ENCODE measurements around the gene RNF115. TPM values are rescaled to one million over a fixed set of nuclear protein-coding genes. Genes with fewer than 3 reads are reported as not detected.

Gene RNF115
- total RNA-seq, 1 experiment from 2014 or later = 11.0 TPM

DNA sequence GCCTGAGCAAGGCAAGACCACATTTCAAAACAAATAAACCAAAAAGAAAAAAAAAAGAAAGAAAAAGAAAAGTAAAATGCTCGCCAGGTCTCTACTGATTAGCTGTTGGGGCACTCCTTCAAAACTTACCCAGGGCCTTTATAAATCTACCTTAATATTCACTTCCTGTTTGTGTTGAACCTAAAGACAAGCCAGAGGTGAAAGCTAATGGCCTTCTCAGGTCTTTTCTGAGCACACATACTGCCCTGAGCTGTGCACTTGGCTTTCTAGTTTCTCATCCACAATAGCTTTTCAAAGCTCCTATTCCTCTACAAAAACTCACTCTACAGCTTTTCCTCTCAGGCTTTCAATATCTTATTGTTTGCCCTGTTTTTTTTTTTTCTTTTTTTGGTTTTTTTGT is 50.5 kb downstream of the RNF115 start:
- no peaks in the 10 kb centered on the region for H3K79me1 ChIP-seq (ENCODE audit: insufficient read depth, low read depth, low read length, poor library complexity, severe bottlenecking)
- H3K9me3 Mint-ChIP-seq = peaks cover 1 to 3% of the 10 kb centered on the region in 2 experiments; a peak in 3 of 5 replicates
- WGBS (ENCODE audit: extremely low coverage, insufficient read length, low lambda C conversion rate) = no CpG with 5 or more reads among the region's 1 CpG
- H3K27ac ChIP-seq (ENCODE audit: insufficient read length, low read depth, low read length) = no peak overlapping the region
- H3K27me3 ChIP-seq (ENCODE audit: insufficient read depth, low read length) = no peaks in the 10 kb centered on the region
- H3K79me2 ChIP-seq (ENCODE audit: insufficient read depth, low read length) = no peaks in the 10 kb centered on the region
- H4K5ac ChIP-seq (ENCODE audit: insufficient read length, low read depth, low read length) = no peak overlapping the region
- no peak overlapping the region for H3T11ph ChIP-seq (ENCODE audit: low read length)
- no peak overlapping the region for H4K91ac ChIP-seq (ENCODE audit: insufficient read length, low read depth, low read length)
- no peak overlapping the region for H3K4me2 ChIP-seq (ENCODE audit: insufficient read depth, insufficient read length, low read length)
- no peak overlapping the region for H2BK15ac ChIP-seq (ENCODE audit: low read depth, low read length)
- no peak overlapping the region for H2AFZ ChIP-seq (ENCODE audit: low read length)
- H4K20me1 ChIP-seq (ENCODE audit: control insufficient read depth, insufficient read depth, insufficient read length) = no peaks in the 10 kb centered on the region
- TF ChIP-seq, protein P1, sequence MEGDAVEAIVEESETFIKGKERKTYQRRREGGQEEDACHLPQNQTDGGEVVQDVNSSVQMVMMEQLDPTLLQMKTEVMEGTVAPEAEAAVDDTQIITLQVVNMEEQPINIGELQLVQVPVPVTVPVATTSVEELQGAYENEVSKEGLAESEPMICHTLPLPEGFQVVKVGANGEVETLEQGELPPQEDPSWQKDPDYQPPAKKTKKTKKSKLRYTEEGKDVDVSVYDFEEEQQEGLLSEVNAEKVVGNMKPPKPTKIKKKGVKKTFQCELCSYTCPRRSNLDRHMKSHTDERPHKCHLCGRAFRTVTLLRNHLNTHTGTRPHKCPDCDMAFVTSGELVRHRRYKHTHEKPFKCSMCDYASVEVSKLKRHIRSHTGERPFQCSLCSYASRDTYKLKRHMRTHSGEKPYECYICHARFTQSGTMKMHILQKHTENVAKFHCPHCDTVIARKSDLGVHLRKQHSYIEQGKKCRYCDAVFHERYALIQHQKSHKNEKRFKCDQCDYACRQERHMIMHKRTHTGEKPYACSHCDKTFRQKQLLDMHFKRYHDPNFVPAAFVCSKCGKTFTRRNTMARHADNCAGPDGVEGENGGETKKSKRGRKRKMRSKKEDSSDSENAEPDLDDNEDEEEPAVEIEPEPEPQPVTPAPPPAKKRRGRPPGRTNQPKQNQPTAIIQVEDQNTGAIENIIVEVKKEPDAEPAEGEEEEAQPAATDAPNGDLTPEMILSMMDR (conservative IDR thresholded peaks at IDR 0.05) = no peak
- H3K4me3 Mint-ChIP-seq = no peak overlapping the region
- H3K9ac ChIP-seq (ENCODE audit: extremely low read depth, insufficient read length, low read length) = no peak overlapping the region
- no peaks in the 10 kb centered on the region for H3K27me3 Mint-ChIP-seq (ENCODE audit: low read depth)
- no peak overlapping the region for H2AK5ac ChIP-seq (ENCODE audit: insufficient read length, low read length)
- no peaks in the 10 kb centered on the region for H3K9me3 ChIP-seq (ENCODE audit: control insufficient read depth, low read depth, low read length)
- no peaks in the 10 kb centered on the region for H3K23me2 ChIP-seq (ENCODE audit: insufficient read length, low read depth, low read length, poor library complexity, severe bottlenecking)
- H3K14ac ChIP-seq (ENCODE audit: insufficient read depth, low read length) = no peak overlapping the region
- H2BK5ac ChIP-seq (ENCODE audit: insufficient read length, low read length) = no peak overlapping the region
- H3K56ac ChIP-seq (ENCODE audit: insufficient read length, low read depth, low read length) = no peak overlapping the region
- no peak overlapping the region for H2BK120ac ChIP-seq (ENCODE audit: low read depth, low read length, poor library complexity, severe bottlenecking)
- no peaks in the 10 kb centered on the region for H3K4me1 ChIP-seq (ENCODE audit: insufficient read depth, low read length)
- H3K36me3 Mint-ChIP-seq (ENCODE audit: insufficient read depth in 1 of 3, low read depth in 3 of 3) = peaks cover 16 to 26% (median 17%) of the 10 kb centered on the region in 3 experiments
- peak overlapping the region in 2 of 3 experiments; percentile 66 to 77; a peak in 4 of 7 replicates for H3K27ac Mint-ChIP-seq
- H2BK12ac ChIP-seq (ENCODE audit: insufficient read length, low read depth, low read length) = no peak overlapping the region
- no peak overlapping the region for H3K18ac ChIP-seq (ENCODE audit: insufficient read length, low read depth, low read length)
- H3K23ac ChIP-seq (ENCODE audit: insufficient read length, low read depth, low read length) = no peak overlapping the region
- H4K8ac ChIP-seq (replicated peaks; ENCODE audit: insufficient read length, low read depth, low read length) = no peak overlapping the region
- H3K4me1 Mint-ChIP-seq = no peaks in the 10 kb centered on the region
- H2BK20ac ChIP-seq (ENCODE audit: low read depth, low read length, poor library complexity, severe bottlenecking) = no peak overlapping the region
- no peak overlapping the region for H3K4ac ChIP-seq (ENCODE audit: low read depth, low read length)
- DNase-seq = no peak
